Gastrocnemius medialis (tissue), 4 donors: ENCODE results near the gene SEMA3D. TPM values are rescaled to one million over a fixed set of nuclear protein-coding genes. Genes with fewer than 3 reads are reported as not detected.

Experiments used
- ATAC-seq, 2 donors: fragments of 150-250 bp; one replicate each; pipeline ENCODE4 v1.9.1; 2016
- DNase-seq, 2 donors: peaks; one replicate each; pipeline ENCODE4 v3.0.0-alpha.2; 2019
- H3K27ac ChIP-seq, 4 donors: fragments of 200-600 bp; sonication (generic); 1 replicate in 1 of 4; 2 replicates in 3 of 4; pipeline ENCODE4 v1.5.1; 2016 to 2018; ENCODE audit warnings: mild to moderate bottlenecking in 2 of 4, moderate library complexity in 1 of 4
- H3K27me3 ChIP-seq, 3 donors: fragments of 200-600 bp; sonication (generic) in 2 of 3; 1 replicate in 1 of 3; 2 replicates in 2 of 3; pipeline versions ENCODE4 v1.5.1 to v1.6.0; 2016 to 2019; ENCODE audit warnings: mild to moderate bottlenecking in 1 of 3, moderate library complexity in 1 of 3
- H3K36me3 ChIP-seq, 2 donors: fragments of 200-600 bp; sonication (generic) in 1 of 2; one replicate each; pipeline ENCODE4 v1.5.1; 2017 to 2018
- H3K4me1 ChIP-seq, 2 donors: fragments of 200-600 bp; sonication (generic) in 1 of 2; one replicate each; pipeline ENCODE4 v1.5.1; 2016 to 2017; ENCODE audit warnings: mild to moderate bottlenecking in 2 of 2
- H3K4me3 ChIP-seq, 4 donors: fragments of 200-600 bp; sonication (generic) in 3 of 4; 1 replicate in 1 of 4; 2 replicates in 3 of 4; pipeline ENCODE4 v1.5.1; 2016 to 2019; ENCODE audit warnings: mild to moderate bottlenecking in 2 of 4
- H3K9me3 ChIP-seq, 3 donors: fragments of 200-600 bp; sonication (generic) in 2 of 3; 1 replicate in 1 of 3; 2 replicates in 2 of 3; pipeline ENCODE4 v1.5.1; 2016 to 2019
- CTCF ChIP-seq, 5 experiments: fragments of 450-650 bp in 3 of 5; fragments of 200-600 bp in 2 of 5; sonication (generic) in 2 of 5; IDR thresholded peaks in 4 of 5; conservative IDR thresholded peaks in 1 of 5; 1 replicate in 4 of 5; 2 replicates in 1 of 5; pipeline ENCODE4 v1.5.1; 2016 to 2019; ENCODE audit warnings: antibody characterized with exemption in 5 of 5, mild to moderate bottlenecking in 3 of 5, moderate library complexity in 3 of 5
- POLR2A ChIP-seq, 2 donors: fragments of 450-650 bp; IDR thresholded peaks; one replicate each; pipeline ENCODE4 v1.6.1; 2017; ENCODE audit warnings: antibody characterized with exemption in 2 of 2, mild to moderate bottlenecking in 2 of 2, moderate library complexity in 2 of 2
- in situ Hi-C, 4 donors: fragments of 200-750 bp; cut with MboI; loops; one replicate each; pipeline versions ENCODE4 v1.15.0 to v1.8.0; 2017; ENCODE audit warnings: low sequenced_read_pairs in 4 of 4
- intact Hi-C: fragments of 100-400 bp; cut with DNase I; formaldehyde crosslinking; loops from one replicate; pipeline ENCODE4 v1.15.1; 2023; ENCODE audit warnings: low total_unique reads
- total RNA-seq, 4 donors: library from RNA; depleted of rRNA; stranded (reverse); fragments of >200 nt; gene quantifications; one replicate each; pipeline versions ENCODE4 v1.1.0 to v1.2.3, GENCODE V29; 2016

SEMA3D gene
- total RNA-seq, 4 donors from 2014 or later, result 0.75 TPM; not detected in 3

- intact Hi-C loops (no loop called here), in situ Hi-C loops (no loop called here)
- ATAC-seq, result no peak
- no peaks in the 10 kb centered on the region for H3K27me3 ChIP-seq
- no peaks in the 10 kb centered on the region for H3K36me3 ChIP-seq
- H3K4me3 ChIP-seq, result no peak overlapping the region
- DNase-seq, result no peak
- H3K4me1 ChIP-seq, result no peaks in the 10 kb centered on the region
- TF ChIP-seq CTCF (IDR thresholded peaks at IDR 0.05 in 4 of 5, conservative IDR thresholded peaks at IDR 0.05 in 1 of 5) (no peak), POLR2A (IDR thresholded peaks at IDR 0.05) (no peak)
- no peak overlapping the region for H3K27ac ChIP-seq
- no peaks in the 10 kb centered on the region for H3K9me3 ChIP-seq
These were observed 42.7 kb upstream of the SEMA3D start for GRCh38 chr7:85229544-85229943.

- no peak for TF ChIP-seq POLR2A (IDR thresholded peaks at IDR 0.05)
- no peak for TF ChIP-seq CTCF (IDR thresholded peaks at IDR 0.05 in 4 of 5, conservative IDR thresholded peaks at IDR 0.05 in 1 of 5)
These were observed 39.7 kb upstream of the SEMA3D start for GRCh38 chr7:85226361-85227085.

GRCh38 chr7:85224171-85224570 lies 37.3 kb upstream of the SEMA3D start:
- no peak overlapping the region for H3K27ac ChIP-seq
- no peaks in the 10 kb centered on the region for H3K9me3 ChIP-seq
- intact Hi-C loops (no loop called here), in situ Hi-C loops (no loop called here)
- ATAC-seq (no peak), DNase-seq (no peak)
- no peak for TF ChIP-seq CTCF (IDR thresholded peaks at IDR 0.05 in 4 of 5, conservative IDR thresholded peaks at IDR 0.05 in 1 of 5)
- no peak for TF ChIP-seq POLR2A (IDR thresholded peaks at IDR 0.05)
- H3K27me3 ChIP-seq, result no peaks in the 10 kb centered on the region
- H3K4me1 ChIP-seq, result no peaks in the 10 kb centered on the region
- no peaks in the 10 kb centered on the region for H3K36me3 ChIP-seq
- H3K4me3 ChIP-seq, result no peak overlapping the region

More at GRCh38 chr7:85226361-85227085, 39.7 kb upstream of the SEMA3D start:
- H3K4me1 ChIP-seq, result no peaks in the 10 kb centered on the region
- no peak overlapping the region for H3K4me3 ChIP-seq
- H3K9me3 ChIP-seq, result no peaks in the 10 kb centered on the region
- no peak for ATAC-seq
- intact Hi-C loops, result no loop called here
- no peaks in the 10 kb centered on the region for H3K36me3 ChIP-seq
- DNase-seq, result no peak
- in situ Hi-C loops, result no loop called here
- no peak overlapping the region for H3K27ac ChIP-seq
- H3K27me3 ChIP-seq, result no peaks in the 10 kb centered on the region

DNA sequence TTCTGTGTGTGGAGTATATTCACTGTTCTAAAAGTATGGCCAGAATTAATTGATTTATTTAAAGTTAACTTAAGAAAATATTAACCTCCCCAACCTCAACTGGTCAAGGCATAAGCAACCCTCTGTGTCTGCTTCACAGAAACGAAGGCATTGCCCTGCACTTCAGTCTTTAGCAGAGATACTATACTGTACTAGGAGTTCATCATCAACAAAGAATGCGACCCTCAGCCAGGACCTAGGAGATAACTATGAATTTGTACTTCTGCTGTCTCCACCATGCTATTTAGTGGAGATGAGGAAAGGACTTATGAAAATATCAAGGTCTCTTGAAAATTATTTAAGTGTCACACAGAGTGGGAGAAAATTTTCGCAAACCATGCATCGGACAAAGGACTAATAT lies 35.7 kb upstream of the SEMA3D start:
- Histone ChIP-seq H3K4me1 (no peaks in the 10 kb centered on the region), H3K36me3 (no peaks in the 10 kb centered on the region), H3K27ac (no peak overlapping the region), H3K4me3 (no peak overlapping the region), H3K27me3 (no peaks in the 10 kb centered on the region), H3K9me3 (no peaks in the 10 kb centered on the region)
- DNase-seq (no peak), ATAC-seq (no peak)
- TF ChIP-seq POLR2A (IDR thresholded peaks at IDR 0.05), result no peak
- no peak for TF ChIP-seq CTCF (IDR thresholded peaks at IDR 0.05 in 4 of 5, conservative IDR thresholded peaks at IDR 0.05 in 1 of 5)
- intact Hi-C loops, result no loop called here
- in situ Hi-C loops, result no loop called here

GRCh38 chr7:85221796-85222195 lies 34.9 kb upstream of the SEMA3D start:
- in situ Hi-C loops (no loop called here), intact Hi-C loops (no loop called here)
- no peak for TF ChIP-seq CTCF (IDR thresholded peaks at IDR 0.05 in 4 of 5, conservative IDR thresholded peaks at IDR 0.05 in 1 of 5)
- TF ChIP-seq POLR2A (IDR thresholded peaks at IDR 0.05), result no peak
- no peak overlapping the region for H3K4me3 ChIP-seq
- DNase-seq (no peak), ATAC-seq (no peak)
- H3K27me3 ChIP-seq, result no peaks in the 10 kb centered on the region
- no peak overlapping the region for H3K27ac ChIP-seq
- no peaks in the 10 kb centered on the region for H3K4me1 ChIP-seq
- no peaks in the 10 kb centered on the region for H3K9me3 ChIP-seq
- H3K36me3 ChIP-seq, result no peaks in the 10 kb centered on the region
